ENCODE data around the gene GPATCH3.
"Not testable (repeated sequence)": the region's sequence is repeated elsewhere in the genome, so short reads cannot be mapped to it uniquely, and the experiment has no call there.

Gene GPATCH3

GRCh38 chr1:26853600-26853999 lies 46.7 kb downstream of the GPATCH3 start:
- no peak overlapping the region for H3K4me3 ChIP-seq (ENCODE audit: low read depth, low read length)
- no peak for TF ChIP-seq CTCF (IDR thresholded peaks at IDR 0.05; ENCODE audit: low read depth, low read length)
- in situ Hi-C loops (cut with HindIII; ENCODE audit: low sequenced_read_pairs), result no loop called here
- DNase-seq (ENCODE audit: low read depth, low spot score), result no peak

GRCh38 chr1:26853156-26853555 lies 47.1 kb downstream of the GPATCH3 start:
- peak; percentile 77 for DNase-seq (ENCODE audit: low read depth, low spot score)
- TF ChIP-seq CTCF (IDR thresholded peaks at IDR 0.05; ENCODE audit: low read depth, low read length), result peak; percentile 91
- in situ Hi-C loops (cut with HindIII; ENCODE audit: low sequenced_read_pairs), result no loop called here
- no peak overlapping the region for H3K4me3 ChIP-seq (ENCODE audit: low read depth, low read length)

- TF ChIP-seq CTCF (IDR thresholded peaks at IDR 0.05; ENCODE audit: low read depth, low read length), result no peak
- H3K4me3 ChIP-seq (ENCODE audit: low read depth, low read length), result no peak overlapping the region
- DNase-seq (ENCODE audit: low read depth, low spot score), result no peak
- in situ Hi-C loops (cut with HindIII; ENCODE audit: low sequenced_read_pairs), result no loop called here
Measured at GRCh38 chr1:26852701-26853100, 47.6 kb downstream of the GPATCH3 start.

- TF ChIP-seq CTCF (IDR thresholded peaks at IDR 0.05; ENCODE audit: low read depth, low read length), result no peak
- no peak overlapping the region for H3K4me3 ChIP-seq (ENCODE audit: low read depth, low read length)
- no peak for DNase-seq (ENCODE audit: low read depth, low spot score)
- in situ Hi-C loops (cut with HindIII; ENCODE audit: low sequenced_read_pairs), result no loop called here
Measured at GRCh38 chr1:26851106-26851684, 49.1 kb downstream of the GPATCH3 start.

GRCh38 chr1:26848941-26849774 lies 51.1 kb downstream of the GPATCH3 start:
- H3K4me3 ChIP-seq (ENCODE audit: low read depth, low read length), result no peak overlapping the region
- in situ Hi-C loops (cut with HindIII; ENCODE audit: low sequenced_read_pairs), result no loop called here
- peak; percentile 83 for DNase-seq (ENCODE audit: low read depth, low spot score)
- no peak for TF ChIP-seq CTCF (IDR thresholded peaks at IDR 0.05; ENCODE audit: low read depth, low read length)

- no peak overlapping the region for H3K4me3 ChIP-seq (ENCODE audit: low read depth, low read length)
- in situ Hi-C loops (cut with HindIII; ENCODE audit: low sequenced_read_pairs), result no loop called here
- no peak for TF ChIP-seq CTCF (IDR thresholded peaks at IDR 0.05; ENCODE audit: low read depth, low read length)
- no peak for DNase-seq (ENCODE audit: low read depth, low spot score)
Measured at GRCh38 chr1:26848499-26848898, 51.8 kb downstream of the GPATCH3 start.

GRCh38 chr1:26847826-26848225 lies 52.4 kb downstream of the GPATCH3 start:
- DNase-seq (ENCODE audit: low read depth, low spot score); in situ Hi-C loops (cut with HindIII; ENCODE audit: low sequenced_read_pairs); H3K4me3 ChIP-seq (ENCODE audit: low read depth, low read length): not testable (repeated sequence)
